HS-27A (cell line): ENCODE measurements around the gene LUC7L2.
"Not testable (repeated sequence)": the region's sequence is repeated elsewhere in the genome, so short reads cannot be mapped to it uniquely, and the experiment has no call there.

Experiments
- DNase-seq: peaks from one replicate; pipeline ENCODE4 v3.0.0-alpha.2; 2012; ENCODE audit warnings: low read depth, missing footprints

The LUC7L2 gene

GRCh38 chr7:139397192-139397591, 37.5 kb downstream of the LUC7L2 start:
- DNase-seq, result no peak

GRCh38 chr7:139403601-139404000, 43.9 kb downstream of the LUC7L2 start:
- DNase-seq, result no peak

DNA sequence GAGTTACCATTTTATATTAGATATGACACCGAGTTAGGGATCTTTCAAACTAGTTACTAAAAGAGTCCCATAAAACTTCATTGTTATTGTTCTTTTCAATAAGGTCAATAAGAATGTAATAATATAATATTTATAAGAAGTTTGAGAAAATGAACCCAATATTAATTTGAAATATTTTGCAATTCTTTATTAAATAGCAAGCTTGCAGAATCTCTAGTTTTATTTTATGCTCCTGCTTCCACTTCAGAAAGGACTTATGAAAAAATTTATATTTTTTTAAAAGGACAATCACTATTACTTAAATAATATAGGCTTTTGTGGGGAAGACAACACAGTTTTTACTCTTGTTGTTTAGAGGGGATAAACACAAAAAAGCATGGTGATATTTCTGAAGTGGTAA, 47.9 kb downstream of the LUC7L2 start:
- DNase-seq, result no peak

DNA sequence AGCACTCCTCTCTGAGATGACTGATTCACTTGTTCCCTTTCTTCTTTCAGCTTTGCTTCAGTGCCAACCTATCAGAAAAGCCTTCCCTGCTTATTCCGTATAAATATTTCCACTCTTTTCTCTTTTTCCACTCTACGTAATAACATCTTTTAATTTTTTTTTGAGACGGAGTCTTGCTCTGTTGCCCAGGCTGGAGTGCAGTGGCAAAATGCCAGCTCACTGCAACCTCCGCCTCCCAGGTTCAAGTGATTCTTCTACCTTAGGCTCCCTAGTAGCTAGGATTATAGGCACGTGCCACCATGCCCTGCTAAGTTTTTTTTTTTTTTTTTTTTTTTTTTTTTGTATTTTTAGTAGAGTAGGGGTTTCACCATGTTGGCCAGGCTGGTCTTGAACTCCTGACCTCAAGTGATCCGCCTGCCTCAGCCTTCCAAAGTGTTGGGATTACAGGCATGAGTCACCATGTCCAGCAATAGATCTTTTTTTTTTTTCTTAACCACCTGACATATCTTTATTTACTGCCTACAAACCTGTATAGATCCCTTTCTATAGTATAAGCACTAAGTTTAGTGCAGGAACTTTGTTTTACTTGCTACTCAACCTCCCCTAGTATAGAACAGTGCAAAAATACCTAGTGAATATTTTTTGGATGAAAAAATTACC, 55.2 kb downstream of the LUC7L2 start:
- not testable (repeated sequence) for DNase-seq

DNA sequence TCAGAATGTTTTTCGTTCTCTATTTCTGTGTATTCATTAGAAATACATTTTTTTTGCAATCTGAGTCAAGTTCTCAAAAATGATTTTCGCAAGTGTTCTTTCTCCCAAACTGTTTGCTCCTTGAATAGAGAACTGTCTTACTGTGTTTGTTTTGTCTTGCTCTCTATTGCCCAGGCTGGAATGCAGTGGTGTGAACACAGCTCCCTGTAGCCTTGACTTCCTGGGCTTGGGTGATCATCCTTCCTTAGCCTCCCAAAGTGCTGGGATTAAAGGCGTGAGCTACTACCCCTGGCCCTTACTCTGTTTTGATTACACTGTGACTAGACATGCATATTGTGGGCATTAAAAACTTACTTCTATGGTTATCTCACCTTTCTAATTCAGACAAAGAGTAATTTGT, 56.7 kb downstream of the LUC7L2 start:
- DNase-seq, result no peak

DNA sequence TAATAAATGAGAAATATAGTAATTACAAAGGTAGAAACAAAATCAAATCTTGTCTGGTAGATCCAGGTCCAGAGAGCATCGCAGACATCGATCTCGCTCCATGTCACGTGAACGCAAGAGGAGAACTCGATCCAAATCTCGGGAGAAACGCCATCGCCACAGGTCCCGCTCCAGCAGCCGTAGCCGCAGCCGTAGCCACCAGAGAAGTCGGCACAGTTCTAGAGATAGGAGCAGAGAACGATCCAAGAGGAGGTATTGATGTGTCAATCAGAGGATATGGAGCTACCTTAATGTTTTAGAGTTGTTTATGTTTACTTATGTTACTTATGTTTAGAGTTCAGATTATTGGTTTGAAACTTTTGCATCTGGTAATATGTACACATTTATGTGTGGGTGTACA, 57.8 kb downstream of the LUC7L2 start:
- no peak for DNase-seq

DNA sequence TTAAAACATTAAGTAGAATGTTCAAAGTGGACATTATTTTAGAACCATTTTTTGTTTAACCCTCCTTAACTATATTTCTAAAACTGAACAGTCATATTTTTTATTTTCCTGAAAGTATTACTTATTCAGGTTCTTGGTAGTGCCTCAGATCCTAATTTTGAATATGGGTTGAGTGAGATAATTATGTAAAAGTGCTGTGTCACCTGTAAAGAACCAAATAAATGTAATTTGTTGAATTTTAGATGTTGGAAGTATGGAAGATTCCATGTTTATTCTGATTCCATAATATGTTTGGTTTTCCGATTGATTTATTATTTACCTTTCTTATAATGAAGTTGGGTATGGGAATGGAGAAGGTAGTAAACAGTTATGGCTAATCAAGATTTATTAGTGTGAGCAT, 61.4 kb downstream of the LUC7L2 start:
- no peak for DNase-seq

DNA sequence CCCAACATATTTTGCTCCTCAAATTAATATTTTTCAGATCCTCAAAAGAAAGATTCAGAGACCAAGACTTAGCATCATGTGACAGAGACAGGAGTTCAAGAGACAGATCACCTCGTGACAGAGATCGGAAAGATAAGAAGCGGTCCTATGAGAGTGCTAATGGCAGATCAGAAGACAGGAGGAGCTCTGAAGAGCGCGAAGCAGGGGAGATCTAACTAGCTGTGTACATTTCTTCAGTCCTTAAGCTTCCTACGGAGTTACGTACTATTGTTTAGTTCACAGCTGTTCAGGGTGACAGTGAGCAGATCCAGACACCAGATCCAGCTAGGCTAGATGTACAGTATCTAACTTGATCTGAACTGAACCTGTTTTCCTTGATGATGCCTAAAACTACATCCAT, 62.4 kb downstream of the LUC7L2 start:
- DNase-seq, result no peak

DNA sequence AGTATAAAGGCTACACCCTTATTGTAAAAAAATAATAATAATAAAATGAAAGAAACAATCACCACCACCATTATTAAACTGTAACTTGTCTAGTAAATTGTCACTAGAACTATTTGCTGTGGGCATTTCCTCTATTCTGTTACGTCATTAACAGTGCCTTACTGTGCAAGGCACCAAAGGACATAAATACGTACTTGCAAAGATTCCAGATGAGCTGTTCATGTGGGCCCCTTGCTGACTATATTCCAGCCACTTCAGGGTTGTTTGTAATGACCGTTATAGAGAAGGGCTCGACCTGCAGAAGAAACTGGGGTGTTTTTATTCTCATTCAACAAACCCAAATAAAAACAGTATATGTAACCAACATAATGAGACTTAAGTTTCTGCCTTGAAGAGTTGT, 63.4 kb downstream of the LUC7L2 start:
- DNase-seq, result no peak

DNA sequence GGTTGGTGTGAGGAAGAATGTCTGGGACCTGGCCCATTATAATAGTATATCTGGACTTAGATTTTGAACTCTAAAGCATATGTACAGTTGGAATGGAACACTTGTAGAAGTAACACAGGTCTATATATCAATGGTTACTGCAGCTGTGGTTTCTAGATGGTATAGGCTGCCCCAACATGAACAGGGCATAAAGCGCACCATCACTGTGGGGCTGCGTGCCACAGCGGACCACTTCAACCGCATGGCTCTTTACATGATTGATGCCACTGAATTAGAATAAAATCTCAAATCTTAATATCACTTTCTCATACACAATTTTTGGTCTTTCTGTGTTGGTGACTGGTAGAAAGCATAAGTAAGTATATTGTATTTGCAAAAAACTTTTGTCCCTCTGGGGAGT, 64.3 kb downstream of the LUC7L2 start:
- DNase-seq, result no peak

DNA sequence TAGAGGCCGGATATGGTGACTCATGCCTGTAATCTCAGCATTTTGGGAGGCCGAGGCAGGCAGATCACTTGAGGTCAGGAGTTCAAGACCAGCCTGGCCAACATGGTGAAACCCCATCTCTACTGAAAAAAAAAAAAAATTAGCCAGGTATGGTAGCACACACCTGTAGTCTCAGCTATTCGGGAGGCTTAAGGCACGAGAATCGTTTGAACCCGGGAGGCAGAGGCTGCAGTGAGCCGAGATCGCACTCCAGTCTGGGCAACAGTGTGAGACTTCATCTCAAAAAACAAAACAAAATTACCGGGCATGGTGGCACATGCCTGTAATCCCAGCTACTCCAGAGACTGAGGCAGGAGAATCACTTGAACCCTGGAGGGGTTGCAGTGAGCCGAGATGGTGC, 66.0 kb downstream of the LUC7L2 start:
- not testable (repeated sequence) for DNase-seq

GRCh38 chr7:139426258-139427028, 66.7 kb downstream of the LUC7L2 start:
- no peak for DNase-seq

DNA sequence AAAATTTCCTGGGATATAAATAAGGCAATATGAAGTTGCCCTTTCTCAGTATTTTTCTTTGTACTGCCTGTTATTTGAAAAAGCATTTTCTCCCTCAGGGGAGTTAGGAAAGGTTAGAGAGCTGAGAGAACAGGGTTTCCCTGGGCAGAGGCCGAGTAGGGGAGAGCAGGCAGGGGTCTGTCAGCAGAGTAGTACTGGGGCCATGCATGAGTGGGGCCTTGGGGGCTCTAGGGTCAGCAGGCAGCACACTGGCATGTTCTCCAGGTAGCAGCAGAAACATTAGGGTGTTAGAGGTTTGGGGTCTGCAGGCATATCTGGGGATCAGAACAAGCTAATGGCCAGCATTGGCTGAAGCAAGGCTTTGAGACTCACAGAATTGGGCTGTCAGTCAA, 67.3 kb downstream of the LUC7L2 start:
- DNase-seq, result no peak

DNA sequence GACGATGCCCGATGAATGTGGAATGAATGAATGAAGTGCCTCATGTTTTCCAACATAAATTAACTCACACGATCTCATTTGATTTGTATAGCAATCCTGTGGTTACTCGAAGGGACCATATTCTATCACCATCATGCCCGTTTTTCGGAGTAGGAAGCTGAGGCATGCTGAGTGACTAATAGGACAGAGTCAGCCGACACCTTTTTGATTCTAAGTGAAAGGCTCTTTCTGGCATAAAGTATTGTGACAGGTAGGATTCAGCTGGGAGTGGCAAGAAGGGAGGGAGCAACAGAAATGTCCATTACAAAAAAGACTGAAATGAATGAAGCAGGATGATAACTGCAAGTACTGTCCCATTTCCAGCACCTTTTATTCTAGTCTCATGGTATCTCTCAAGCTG, 68.1 kb downstream of the LUC7L2 start:
- DNase-seq, result no peak

DNA sequence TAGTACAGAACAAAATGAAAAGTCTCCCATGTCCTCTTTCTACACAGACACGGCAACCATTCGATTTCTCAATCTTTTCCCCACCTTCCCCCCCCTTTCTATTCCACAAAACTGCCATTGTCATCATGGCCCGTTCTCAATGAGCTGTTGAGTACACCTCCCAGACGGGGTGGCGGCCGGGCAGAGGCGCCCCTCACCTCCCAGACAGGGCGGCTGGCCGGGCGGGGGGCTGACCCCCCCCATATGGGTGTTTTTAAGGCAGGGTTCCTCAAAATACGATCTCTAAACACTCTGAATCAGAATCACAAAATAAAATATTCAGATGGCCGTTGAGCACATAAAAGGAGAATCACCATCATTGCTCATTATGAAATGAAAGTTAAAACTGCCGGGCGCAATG, 70.0 kb downstream of the LUC7L2 start:
- DNase-seq, result not testable (repeated sequence)

DNA sequence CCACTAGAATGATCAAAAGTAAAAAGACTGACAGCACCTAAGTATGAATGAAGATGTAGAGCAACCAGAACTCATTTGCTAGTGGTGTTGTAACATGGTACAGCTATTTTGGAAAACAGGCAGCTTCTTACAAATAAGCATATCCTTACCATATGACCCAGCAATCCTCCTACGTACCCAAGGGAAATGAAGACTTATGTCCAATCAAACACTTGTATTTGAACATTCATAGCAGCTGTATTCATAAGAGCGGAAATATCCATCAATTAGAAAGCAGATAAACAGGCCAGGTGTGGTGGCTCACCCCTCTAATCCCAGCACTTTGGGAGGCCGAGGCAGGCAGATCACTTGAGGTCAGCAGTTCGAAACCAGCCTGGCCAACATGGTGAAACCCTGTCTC, 70.7 kb downstream of the LUC7L2 start:
- no peak for DNase-seq

GRCh38 chr7:139431010-139431409, 71.3 kb downstream of the LUC7L2 start:
- DNase-seq, result no peak

- DNase-seq, result no peak
Measured at GRCh38 chr7:139431459-139431858, 71.8 kb downstream of the LUC7L2 start.

GRCh38 chr7:139436806-139437205, 77.1 kb downstream of the LUC7L2 start:
- no peak for DNase-seq

DNA sequence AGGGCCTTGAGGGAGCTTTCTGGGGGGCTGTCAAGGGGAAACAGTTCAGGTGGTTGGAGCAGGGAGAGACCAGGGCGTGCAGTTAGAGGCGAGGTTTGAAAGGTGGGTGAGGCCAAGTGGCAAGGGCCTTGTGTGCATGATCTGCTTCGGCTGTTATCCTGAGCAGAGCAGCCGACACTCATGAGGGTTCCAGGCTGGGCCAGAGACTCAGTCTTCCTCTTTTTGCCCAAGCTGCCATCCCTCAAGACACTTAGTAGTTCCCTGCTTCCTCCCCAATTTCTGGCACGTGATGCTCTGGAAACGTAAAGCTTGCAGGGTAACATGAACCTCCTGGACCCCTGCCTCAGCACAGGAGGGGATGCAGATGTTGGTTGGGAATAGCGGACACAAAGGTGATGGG, 79.7 kb downstream of the LUC7L2 start:
- DNase-seq, result no peak

DNA sequence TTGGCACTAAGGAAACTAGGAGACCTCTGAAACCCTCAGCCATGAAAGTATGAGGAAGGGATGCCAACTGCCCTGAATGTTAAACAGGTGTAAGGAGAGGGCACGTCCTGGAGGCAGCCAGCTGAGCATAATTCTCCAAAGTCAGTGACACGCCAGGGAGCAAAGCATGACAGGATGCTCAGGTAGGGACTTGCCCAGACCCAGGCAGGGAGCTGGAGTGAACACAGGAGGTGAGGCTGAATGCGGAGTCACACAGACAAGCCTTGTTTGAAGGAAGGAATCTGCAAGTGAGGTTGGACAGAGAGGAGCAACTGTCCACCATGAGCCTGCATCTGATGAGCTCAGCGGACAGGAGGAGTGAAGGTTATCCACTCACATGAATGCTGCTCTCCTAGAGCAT, 82.3 kb downstream of the LUC7L2 start:
- DNase-seq, result no peak

DNA sequence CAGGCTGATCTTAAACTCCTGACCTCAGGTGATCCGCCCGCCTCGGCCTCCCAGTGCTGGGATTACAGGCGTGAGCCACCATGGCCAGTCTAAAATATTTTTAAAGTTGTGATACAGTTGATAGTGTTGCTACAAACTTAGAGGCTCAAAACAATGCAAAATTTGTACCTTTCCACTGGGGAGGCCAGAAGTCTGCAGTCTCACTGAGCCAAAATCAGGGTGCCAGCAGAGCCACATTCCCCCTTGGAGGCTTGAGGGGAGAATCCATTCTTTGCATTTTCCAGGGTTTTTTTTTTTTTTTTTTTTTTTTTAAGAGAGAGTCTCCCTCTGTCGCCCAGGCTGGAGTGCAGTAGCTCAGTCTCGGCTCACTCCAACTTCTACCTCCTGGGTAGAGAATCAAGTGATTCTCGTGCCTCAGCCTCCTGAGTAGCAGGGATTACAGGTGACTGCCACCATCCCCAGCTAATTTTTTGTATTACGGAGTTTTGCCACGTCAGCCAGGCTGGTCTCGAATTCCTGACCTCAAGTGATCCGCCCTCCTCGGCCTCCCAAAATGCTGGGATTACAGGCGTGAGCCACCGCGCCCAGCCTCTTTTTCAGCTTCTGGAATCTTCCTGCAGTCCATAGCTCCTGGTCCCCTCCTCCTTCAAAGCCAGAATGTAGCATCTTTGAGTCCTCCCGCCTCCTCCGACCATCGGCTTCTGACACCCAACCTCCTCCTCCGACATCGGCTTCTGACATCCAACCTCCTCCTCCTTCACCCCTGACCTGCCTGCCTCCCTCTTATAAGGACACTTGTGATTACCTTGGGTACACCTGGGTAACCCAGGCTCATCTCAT, 86.6 kb downstream of the LUC7L2 start:
- DNase-seq, result no peak

DNA sequence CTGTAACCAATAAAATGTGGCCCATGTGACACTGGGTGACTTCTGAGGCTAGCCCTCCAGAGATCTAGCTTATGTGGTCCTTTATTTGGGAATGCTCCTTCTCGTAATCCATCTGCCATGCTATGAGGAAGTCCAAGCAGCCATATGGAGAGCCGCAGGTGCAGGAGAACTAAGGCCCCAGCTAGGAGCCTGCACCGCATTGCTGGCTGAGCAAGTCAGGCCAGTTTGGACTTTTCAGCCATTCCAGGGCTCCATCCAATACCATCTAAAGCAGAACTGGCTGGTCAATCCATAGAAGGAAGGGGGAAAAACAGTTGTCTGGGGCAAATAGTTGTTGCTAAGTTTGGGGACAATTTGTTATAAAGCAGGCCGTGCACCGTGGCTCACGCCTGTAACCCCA, 91.2 kb downstream of the LUC7L2 start:
- DNase-seq, result no peak
